CD4-positive, alpha-beta T cell (primary cell): ENCODE data around the gene UQCR10. TPM values are rescaled to one million over a fixed set of nuclear protein-coding genes. Genes with fewer than 3 reads are reported as not detected.

Experiments used
- ATAC-seq: fragments of 200-7000 bp; cut with Tn5 transposase; one replicate; pipeline ENCODE4 v1.10.0; 2022; ENCODE audit warnings: mild to moderate bottlenecking; ENCODE audit not compliant: poor library complexity
- CTCF ChIA-PET: fragments of 350-600 bp; sonication (Branson Sonifier 250); formaldehyde crosslinking; loops from one replicate; lab custom pipeline; 2021; ENCODE audit warnings: antibody characterized with exemption, inconsistent platforms; lab: Charles Lee
- POLR2A ChIA-PET: fragments of 350-600 bp; sonication (Branson Sonifier 250); formaldehyde crosslinking; loops from one replicate; lab custom pipeline; 2021; ENCODE audit warnings: antibody characterized with exemption, inconsistent platforms; lab: Charles Lee
- DNase-seq, 14 experiments: peaks; one replicate each; pipeline ENCODE4 v3.0.0-alpha.2; 2013 to 2020; ENCODE audit warnings: mixed read lengths in 2 of 14
- H3K27ac ChIP-seq, 2 donors: one replicate each; pipeline versions ENCODE4 v1.5.1 to v1.7.0; 2013; ENCODE audit warnings: low read length in 2 of 2, low read depth in 1 of 2, mild to moderate bottlenecking in 1 of 2
- H3K27me3 ChIP-seq, 2 experiments: 1 replicate in 1 of 2; 2 replicates in 1 of 2; pipeline versions ENCODE4 v1.6.1 to v1.7.0; 2013; ENCODE audit warnings: low read length in 2 of 2, control low read depth in 1 of 2, mild to moderate bottlenecking in 1 of 2, moderate library complexity in 1 of 2; ENCODE audit not compliant: insufficient read depth in 2 of 2, control insufficient read depth in 1 of 2
- H3K36me3 ChIP-seq: one replicate; pipeline ENCODE4 v1.6.1; 2013; ENCODE audit warnings: low read length, control low read depth; ENCODE audit not compliant: insufficient read depth
- H3K4me1 ChIP-seq: one replicate; pipeline ENCODE4 v1.6.1; 2013; ENCODE audit warnings: low read length, control low read depth; ENCODE audit not compliant: insufficient read depth
- H3K4me3 ChIP-seq: one replicate; pipeline ENCODE4 v1.5.1; 2013; ENCODE audit warnings: mild to moderate bottlenecking, low read length, moderate library complexity
- H3K9me3 ChIP-seq, 2 experiments: 1 replicate in 1 of 2; 2 replicates in 1 of 2; pipeline versions ENCODE4 v1.6.1 to v1.7.0; 2013; ENCODE audit warnings: low read length in 2 of 2, mild to moderate bottlenecking in 2 of 2, control low read depth in 1 of 2, moderate library complexity in 1 of 2; ENCODE audit not compliant: control insufficient read depth in 1 of 2, insufficient read depth in 1 of 2
- H3K27ac Mint-ChIP-seq: one replicate; pipeline ENCODE4 v1.8.0; 2020; ENCODE audit warnings: mixed read lengths
- H3K27me3 Mint-ChIP-seq: one replicate; pipeline ENCODE4 v1.8.0; 2021; ENCODE audit warnings: mixed read lengths
- H3K36me3 Mint-ChIP-seq: one replicate; pipeline ENCODE4 v1.8.0; 2021; ENCODE audit warnings: low read depth, mixed read lengths
- H3K4me1 Mint-ChIP-seq: one replicate; pipeline ENCODE4 v1.8.0; 2021; ENCODE audit warnings: low read depth, mixed read lengths
- H3K4me3 Mint-ChIP-seq: one replicate; pipeline ENCODE4 v1.8.0; 2020; ENCODE audit warnings: mild to moderate bottlenecking, mixed read lengths
- H3K9me3 Mint-ChIP-seq: one replicate; pipeline ENCODE4 v1.8.0; 2020; ENCODE audit warnings: mixed read lengths
- CTCF ChIP-seq: fragments of 200-600 bp; IDR thresholded peaks from one replicate; pipeline ENCODE4 v1.8.0; 2022; ENCODE audit warnings: antibody characterized with exemption, mild to moderate bottlenecking
- intact Hi-C, 2 experiments: fragments of 100-400 bp; cut with DNase I in 1 of 2; cut with micrococcal nuclease in 1 of 2; formaldehyde crosslinking; loops; one replicate each; pipeline versions ENCODE4 v1.15.1 to v1.9.0; 2023 to 2025; cut with DNase I, micrococcal nuclease
- total RNA-seq, 174 experiments: library from RNA in 2 of 174; stranded (reverse) in 2 of 174; gene quantifications; one replicate each; pipeline ENCODE4 v1.2.3 and lab custom pipeline; 2021 to 2026

The UQCR10 gene
- total RNA-seq, 2 experiments from 2014 or later, result 19.2 to 20.3 TPM

GRCh38 chr22:29722587-29722986 lies 44.6 kb upstream of the UQCR10 start:
- no peaks in the 10 kb centered on the region for H3K36me3 Mint-ChIP-seq

GRCh38 chr22:29723766-29724165 lies 43.4 kb upstream of the UQCR10 start:
- ChIA-PET CTCF (no interaction called here), POLR2A (no interaction called here)
- no peak overlapping the region for H3K4me3 Mint-ChIP-seq
- Histone ChIP-seq H3K4me1 (peaks cover 7% of the 10 kb centered on the region), H3K36me3 (no peaks in the 10 kb centered on the region), H3K27ac (no peak overlapping the region), H3K27me3 (peaks cover 16 to 26% of the 10 kb centered on the region in 2 experiments), H3K9me3 (peaks cover 0 to 4% of the 10 kb centered on the region in 2 experiments), H3K4me3 (no peak overlapping the region)
- H3K4me1 Mint-ChIP-seq, result peaks cover 7% of the 10 kb centered on the region
- ATAC-seq, result no peak
- peaks cover 17% of the 10 kb centered on the region for H3K27me3 Mint-ChIP-seq
- no peaks in the 10 kb centered on the region for H3K36me3 Mint-ChIP-seq
- H3K27ac Mint-ChIP-seq, result no peak overlapping the region
- intact Hi-C loops, result no loop called here
- no peak for DNase-seq
- H3K9me3 Mint-ChIP-seq, result no peaks in the 10 kb centered on the region
- TF ChIP-seq CTCF, result no peak

More at GRCh38 chr22:29722587-29722986, 44.6 kb upstream of the UQCR10 start:
- Histone ChIP-seq H3K27ac (no peak overlapping the region), H3K4me3 (no peak overlapping the region), H3K27me3 (peaks cover 22 to 37% of the 10 kb centered on the region in 2 experiments), H3K4me1 (peaks cover 7% of the 10 kb centered on the region), H3K9me3 (peaks cover 0 to 8% of the 10 kb centered on the region in 2 experiments), H3K36me3 (no peaks in the 10 kb centered on the region)
- Mint-ChIP-seq H3K9me3 (no peaks in the 10 kb centered on the region), H3K27me3 (peaks cover 29% of the 10 kb centered on the region), H3K27ac (no peak overlapping the region), H3K4me3 (no peak overlapping the region), H3K4me1 (peaks cover 7% of the 10 kb centered on the region)
- ATAC-seq, result no peak
- no peak for TF ChIP-seq CTCF
- POLR2A ChIA-PET, result no interaction called here
- no peak for DNase-seq
- intact Hi-C loops, result no loop called here
- CTCF ChIA-PET, result no interaction called here

GRCh38 chr22:29724843-29725242 lies 42.3 kb upstream of the UQCR10 start:
- no peaks in the 10 kb centered on the region for H3K36me3 ChIP-seq
- no peak overlapping the region for H3K27ac ChIP-seq
- ChIA-PET POLR2A (no interaction called here), CTCF (no interaction called here)
- no peak overlapping the region for H3K27ac Mint-ChIP-seq
- no peak overlapping the region for H3K4me3 Mint-ChIP-seq
- no peak overlapping the region for H3K4me3 ChIP-seq
- H3K27me3 ChIP-seq, result peaks cover 6 to 17% of the 10 kb centered on the region in 2 experiments
- no peaks in the 10 kb centered on the region for H3K4me1 Mint-ChIP-seq
- intact Hi-C loops, result no loop called here
- H3K36me3 Mint-ChIP-seq, result no peaks in the 10 kb centered on the region
- no peak for DNase-seq
- no peaks in the 10 kb centered on the region for H3K4me1 ChIP-seq
- no peaks in the 10 kb centered on the region for H3K9me3 Mint-ChIP-seq
- H3K9me3 ChIP-seq, result no peaks in the 10 kb centered on the region
- TF ChIP-seq CTCF, result no peak
- peaks cover 8% of the 10 kb centered on the region for H3K27me3 Mint-ChIP-seq
- ATAC-seq, result no peak
